GM12878 (cell line): ENCODE data around the gene ATXN2. TPM values are rescaled to one million over a fixed set of nuclear protein-coding genes. Genes with fewer than 3 reads are reported as not detected.

ENCODE experiments used
- CEBPB ChIP-seq, 2 experiments: fragments of 150-350 bp in 1 of 2; IDR thresholded peaks; 2 replicates each; pipeline ENCODE4 v1.6.1; 2012 to 2014; ENCODE audit warnings: low read depth in 2 of 2, low read length in 2 of 2, borderline replicate concordance in 1 of 2, inconsistent platforms in 1 of 2
- CHD1 ChIP-seq: IDR thresholded peaks from 2 replicates; pipeline ENCODE4 v1.6.1; 2012; ENCODE audit warnings: low read depth, low read length, improper control_type of control experiment
- CREM ChIP-seq: IDR thresholded peaks from 2 replicates; pipeline ENCODE4 v1.6.1; 2014; ENCODE audit warnings: antibody characterized with exemption, low read depth
- GATAD2B ChIP-seq: fragments of 450-650 bp; conservative IDR thresholded peaks from 2 replicates; pipeline ENCODE4 v1.6.1; 2017; ENCODE audit warnings: low read depth, mild to moderate bottlenecking, moderate library complexity
- KAT2A ChIP-seq: conservative IDR thresholded peaks from 2 replicates; pipeline ENCODE4 v1.6.1; 2011; ENCODE audit warnings: low read depth, low read length; ENCODE audit not compliant: control insufficient read depth
- KDM1A ChIP-seq: fragments of 200-600 bp; sonication (generic); IDR thresholded peaks from 2 replicates; pipeline ENCODE4 v1.6.1; 2016; ENCODE audit warnings: borderline replicate concordance
- MYB ChIP-seq: fragments of 150-350 bp; IDR thresholded peaks from 2 replicates; pipeline ENCODE4 v1.6.1; 2014; ENCODE audit warnings: mild to moderate bottlenecking, low read depth, low read length, borderline replicate concordance
- NFYB ChIP-seq: IDR thresholded peaks from 2 replicates; pipeline ENCODE4 v1.6.1; 2011; ENCODE audit warnings: low read depth, mild to moderate bottlenecking, low read length, improper control_type of control experiment, moderate library complexity; ENCODE audit not compliant: insufficient read depth
- POLR2A ChIP-seq: IDR thresholded peaks from 2 replicates; pipeline ENCODE4 v1.6.1; 2011; ENCODE audit warnings: low read depth, mild to moderate bottlenecking, low read length
- POLR2AphosphoS2 ChIP-seq: IDR thresholded peaks from 2 replicates; pipeline ENCODE4 v1.6.1; 2011; ENCODE audit warnings: low read depth, mild to moderate bottlenecking, low read length, improper control_type of control experiment, moderate library complexity
- POLR2AphosphoS5 ChIP-seq: IDR thresholded peaks from 2 replicates; pipeline ENCODE4 v1.6.1; 2011; ENCODE audit warnings: mild to moderate bottlenecking, low read length, inconsistent platforms
- RCOR1 ChIP-seq: conservative IDR thresholded peaks from 2 replicates; pipeline ENCODE4 v1.6.1; 2012; ENCODE audit warnings: low read depth, low read length, improper control_type of control experiment
- SIX5 ChIP-seq: IDR thresholded peaks from 2 replicates; pipeline ENCODE4 v1.6.1; 2011; ENCODE audit warnings: mild to moderate bottlenecking, low read depth, low read length, moderate library complexity; ENCODE audit not compliant: severe bottlenecking
- SMARCA5 ChIP-seq: fragments of 450-650 bp; IDR thresholded peaks from 2 replicates; pipeline ENCODE4 v1.6.1; 2017; ENCODE audit warnings: mild to moderate bottlenecking
- SREBF1 ChIP-seq: IDR thresholded peaks from 2 replicates; pipeline ENCODE4 v1.6.1; 2012; ENCODE audit warnings: mild to moderate bottlenecking, low read length
- TBL1XR1 ChIP-seq: IDR thresholded peaks from 2 replicates; pipeline ENCODE4 v1.6.1; 2012; ENCODE audit warnings: low read depth, low read length, improper control_type of control experiment
- ZNF384 ChIP-seq: IDR thresholded peaks from 2 replicates; pipeline ENCODE4 v1.6.1; 2012; ENCODE audit warnings: low read depth, mild to moderate bottlenecking, low read length, improper control_type of control experiment, borderline replicate concordance
- polyA plus RNA-seq, 11 experiments: library from polyadenylated mRNA; depleted of rRNA in 4 of 11; unstranded in 6 of 11; stranded (reverse) in 5 of 11; fragments of >200 nt; fragmentation: Nextera tagmentation in 4 of 11; fragmentation: Illumina TruSeq in 1 of 11; extraction: Ambion mirVana in 4 of 11; extraction: Trizol in 1 of 11; gene quantifications; 1 replicate in 1 of 11; 2 replicates in 10 of 11; pipeline versions ENCODE4 v1.2.1 to v1.2.3, GENCODE V29; 2011 to 2016; ENCODE audit warnings: inconsistent platforms in 2 of 11, missing spikeins in 2 of 11, low read depth in 1 of 11
- total RNA-seq, 4 experiments: library from RNA; depleted of rRNA in 3 of 4; stranded (reverse); fragments of >200 nt in 3 of 4; fragmentation: Illumina TruSeq in 1 of 4; extraction: Trizol in 1 of 4; gene quantifications; 2 replicates each; pipeline versions ENCODE4 v1.2.1 to v1.2.3, GENCODE V29; 2013 to 2021
- TF ChIP-seq, protein P1 (sequence below): IDR thresholded peaks from 2 replicates; pipeline ENCODE4 v1.6.1; 2012; ENCODE audit warnings: mild to moderate bottlenecking, low read depth, low read length
- TF ChIP-seq, protein P2 (sequence below): IDR thresholded peaks from 2 replicates; pipeline ENCODE4 v1.6.1; 2012; ENCODE audit warnings: low read depth, low read length, improper control_type of control experiment
- TF ChIP-seq, protein P3 (sequence below): fragments of 450-650 bp; IDR thresholded peaks from 2 replicates; pipeline ENCODE4 v1.6.1; 2014; ENCODE audit warnings: mild to moderate bottlenecking
- TF ChIP-seq, protein P4 (sequence below): fragments of 450-650 bp; IDR thresholded peaks from 2 replicates; pipeline ENCODE4 v1.6.1; 2018; ENCODE audit warnings: mild to moderate bottlenecking, low read depth, moderate library complexity; ENCODE audit not compliant: partially characterized antibody
- TF ChIP-seq, protein P5 (sequence below): fragments of 450-650 bp; IDR thresholded peaks from 2 replicates; pipeline ENCODE4 v1.6.1; 2016; ENCODE audit warnings: mild to moderate bottlenecking

Gene ATXN2
- total and polyA plus RNA-seq, 10 of the 15 experiments (the other 5 are each of a cell fraction or from before 2014, with no cell fraction given): 8.8 to 31.5 (median 19.0) TPM

DNA sequence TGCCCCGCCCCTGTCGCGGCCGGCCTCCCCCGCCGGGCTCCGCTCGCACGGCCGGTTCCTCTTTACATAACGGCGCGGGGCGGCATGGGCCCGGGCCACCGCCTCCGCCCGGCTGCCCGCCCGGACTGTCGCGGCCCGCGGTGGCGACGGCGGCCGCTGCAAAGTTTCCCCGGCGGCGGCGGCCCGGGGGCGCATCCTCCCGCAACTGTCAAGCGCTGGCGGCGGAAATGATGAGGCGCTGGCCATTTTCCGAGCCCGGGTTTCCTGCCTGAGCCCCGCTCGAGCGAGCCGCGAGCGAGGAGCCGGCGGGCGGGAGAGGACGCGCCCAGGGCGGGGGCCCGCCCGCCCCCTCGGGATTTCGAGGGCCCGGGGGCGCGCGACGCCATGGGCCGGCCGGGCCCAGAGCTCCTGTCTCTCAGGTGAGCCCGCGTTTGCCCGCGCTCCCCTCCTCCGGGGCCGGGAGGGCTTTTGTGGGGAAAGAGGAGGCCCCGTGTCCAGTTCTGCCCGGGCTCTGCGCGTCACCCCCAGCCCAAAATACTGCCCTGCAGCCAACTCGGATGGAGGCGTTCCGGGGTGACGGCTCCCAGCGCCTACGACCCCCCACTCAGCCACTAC, 193.1 kb downstream of the ATXN2 start, which contains the start of gene SH2B3 (continued):
- TF ChIP-seq, protein P1, sequence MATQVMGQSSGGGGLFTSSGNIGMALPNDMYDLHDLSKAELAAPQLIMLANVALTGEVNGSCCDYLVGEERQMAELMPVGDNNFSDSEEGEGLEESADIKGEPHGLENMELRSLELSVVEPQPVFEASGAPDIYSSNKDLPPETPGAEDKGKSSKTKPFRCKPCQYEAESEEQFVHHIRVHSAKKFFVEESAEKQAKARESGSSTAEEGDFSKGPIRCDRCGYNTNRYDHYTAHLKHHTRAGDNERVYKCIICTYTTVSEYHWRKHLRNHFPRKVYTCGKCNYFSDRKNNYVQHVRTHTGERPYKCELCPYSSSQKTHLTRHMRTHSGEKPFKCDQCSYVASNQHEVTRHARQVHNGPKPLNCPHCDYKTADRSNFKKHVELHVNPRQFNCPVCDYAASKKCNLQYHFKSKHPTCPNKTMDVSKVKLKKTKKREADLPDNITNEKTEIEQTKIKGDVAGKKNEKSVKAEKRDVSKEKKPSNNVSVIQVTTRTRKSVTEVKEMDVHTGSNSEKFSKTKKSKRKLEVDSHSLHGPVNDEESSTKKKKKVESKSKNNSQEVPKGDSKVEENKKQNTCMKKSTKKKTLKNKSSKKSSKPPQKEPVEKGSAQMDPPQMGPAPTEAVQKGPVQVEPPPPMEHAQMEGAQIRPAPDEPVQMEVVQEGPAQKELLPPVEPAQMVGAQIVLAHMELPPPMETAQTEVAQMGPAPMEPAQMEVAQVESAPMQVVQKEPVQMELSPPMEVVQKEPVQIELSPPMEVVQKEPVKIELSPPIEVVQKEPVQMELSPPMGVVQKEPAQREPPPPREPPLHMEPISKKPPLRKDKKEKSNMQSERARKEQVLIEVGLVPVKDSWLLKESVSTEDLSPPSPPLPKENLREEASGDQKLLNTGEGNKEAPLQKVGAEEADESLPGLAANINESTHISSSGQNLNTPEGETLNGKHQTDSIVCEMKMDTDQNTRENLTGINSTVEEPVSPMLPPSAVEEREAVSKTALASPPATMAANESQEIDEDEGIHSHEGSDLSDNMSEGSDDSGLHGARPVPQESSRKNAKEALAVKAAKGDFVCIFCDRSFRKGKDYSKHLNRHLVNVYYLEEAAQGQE: no peak
- TF ChIP-seq, protein P2, sequence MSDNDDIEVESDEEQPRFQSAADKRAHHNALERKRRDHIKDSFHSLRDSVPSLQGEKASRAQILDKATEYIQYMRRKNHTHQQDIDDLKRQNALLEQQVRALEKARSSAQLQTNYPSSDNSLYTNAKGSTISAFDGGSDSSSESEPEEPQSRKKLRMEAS: no peak; the same call in 1 of the 2 replicates
- TF ChIP-seq KDM1A (no peak), MYB (no peak), SMARCA5 (peak; percentile 80), RCOR1 (no peak), KAT2A (no peak), SREBF1 (no peak), GATAD2B (peak; percentile 56; the same call in 1 of the 2 replicates), NFYB (no peak), POLR2AphosphoS5 (no peak), POLR2AphosphoS2 (no peak), POLR2A (peak; percentile 68), SIX5 (no peak), TBL1XR1 (no peak), CEBPB (IDR thresholded peaks at IDR 0.05; ENCODE audit: borderline replicate concordance in 1 of 2, low read depth in 2 of 2, low read length in 2 of 2) (no peak), CREM (no peak), CHD1 (no peak), ZNF384 (no peak)
- TF ChIP-seq, protein P3, sequence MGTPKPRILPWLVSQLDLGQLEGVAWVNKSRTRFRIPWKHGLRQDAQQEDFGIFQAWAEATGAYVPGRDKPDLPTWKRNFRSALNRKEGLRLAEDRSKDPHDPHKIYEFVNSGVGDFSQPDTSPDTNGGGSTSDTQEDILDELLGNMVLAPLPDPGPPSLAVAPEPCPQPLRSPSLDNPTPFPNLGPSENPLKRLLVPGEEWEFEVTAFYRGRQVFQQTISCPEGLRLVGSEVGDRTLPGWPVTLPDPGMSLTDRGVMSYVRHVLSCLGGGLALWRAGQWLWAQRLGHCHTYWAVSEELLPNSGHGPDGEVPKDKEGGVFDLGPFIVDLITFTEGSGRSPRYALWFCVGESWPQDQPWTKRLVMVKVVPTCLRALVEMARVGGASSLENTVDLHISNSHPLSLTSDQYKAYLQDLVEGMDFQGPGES: no peak
- TF ChIP-seq, protein P4, sequence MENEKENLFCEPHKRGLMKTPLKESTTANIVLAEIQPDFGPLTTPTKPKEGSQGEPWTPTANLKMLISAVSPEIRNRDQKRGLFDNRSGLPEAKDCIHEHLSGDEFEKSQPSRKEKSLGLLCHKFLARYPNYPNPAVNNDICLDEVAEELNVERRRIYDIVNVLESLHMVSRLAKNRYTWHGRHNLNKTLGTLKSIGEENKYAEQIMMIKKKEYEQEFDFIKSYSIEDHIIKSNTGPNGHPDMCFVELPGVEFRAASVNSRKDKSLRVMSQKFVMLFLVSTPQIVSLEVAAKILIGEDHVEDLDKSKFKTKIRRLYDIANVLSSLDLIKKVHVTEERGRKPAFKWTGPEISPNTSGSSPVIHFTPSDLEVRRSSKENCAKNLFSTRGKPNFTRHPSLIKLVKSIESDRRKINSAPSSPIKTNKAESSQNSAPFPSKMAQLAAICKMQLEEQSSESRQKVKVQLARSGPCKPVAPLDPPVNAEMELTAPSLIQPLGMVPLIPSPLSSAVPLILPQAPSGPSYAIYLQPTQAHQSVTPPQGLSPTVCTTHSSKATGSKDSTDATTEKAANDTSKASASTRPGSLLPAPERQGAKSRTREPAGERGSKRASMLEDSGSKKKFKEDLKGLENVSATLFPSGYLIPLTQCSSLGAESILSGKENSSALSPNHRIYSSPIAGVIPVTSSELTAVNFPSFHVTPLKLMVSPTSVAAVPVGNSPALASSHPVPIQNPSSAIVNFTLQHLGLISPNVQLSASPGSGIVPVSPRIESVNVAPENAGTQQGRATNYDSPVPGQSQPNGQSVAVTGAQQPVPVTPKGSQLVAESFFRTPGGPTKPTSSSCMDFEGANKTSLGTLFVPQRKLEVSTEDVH: no peak
- TF ChIP-seq, protein P5, sequence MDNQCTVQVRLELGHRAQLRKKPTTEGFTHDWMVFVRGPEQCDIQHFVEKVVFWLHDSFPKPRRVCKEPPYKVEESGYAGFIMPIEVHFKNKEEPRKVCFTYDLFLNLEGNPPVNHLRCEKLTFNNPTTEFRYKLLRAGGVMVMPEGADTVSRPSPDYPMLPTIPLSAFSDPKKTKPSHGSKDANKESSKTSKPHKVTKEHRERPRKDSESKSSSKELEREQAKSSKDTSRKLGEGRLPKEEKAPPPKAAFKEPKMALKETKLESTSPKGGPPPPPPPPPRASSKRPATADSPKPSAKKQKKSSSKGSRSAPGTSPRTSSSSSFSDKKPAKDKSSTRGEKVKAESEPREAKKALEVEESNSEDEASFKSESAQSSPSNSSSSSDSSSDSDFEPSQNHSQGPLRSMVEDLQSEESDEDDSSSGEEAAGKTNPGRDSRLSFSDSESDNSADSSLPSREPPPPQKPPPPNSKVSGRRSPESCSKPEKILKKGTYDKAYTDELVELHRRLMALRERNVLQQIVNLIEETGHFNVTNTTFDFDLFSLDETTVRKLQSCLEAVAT: no peak
